ENCODE data around the gene NSUN7.

Gene NSUN7

GRCh38 chr4:40749717-40750460, at the start of gene NSUN7:
Gene NSUN7, plus strand, starts transcription at chr4:40749955. Its CDS starts 739 bp downstream, at chr4:40750694.
- Histone ChIP-seq H3K27me3 (ENCODE audit: insufficient read depth, low read length, poor library complexity) (no peaks in the 10 kb centered on the region), H3K36me3 (ENCODE audit: insufficient read depth, low read length) (no peaks in the 10 kb centered on the region), H3K9me3 (ENCODE audit: insufficient read depth, low read length, severe bottlenecking) (no peaks in the 10 kb centered on the region), H3K27ac (ENCODE audit: low read length) (no peak within 1 kb of the TSS), H3K4me1 (ENCODE audit: insufficient read depth, low read length) (no peaks in the 10 kb centered on the region), H2AFZ (ENCODE audit: low read depth, low read length) (no peak within 1 kb of the TSS), H4K20me1 (ENCODE audit: insufficient read depth, low read length) (no peaks in the 10 kb centered on the region), H3K9ac (ENCODE audit: low read depth, low read length) (no peak within 1 kb of the TSS), H3K4me3 (ENCODE audit: low read depth in 1 of 2, low read length in 2 of 2) (no peak within 1 kb of the TSS), H3K4me2 (ENCODE audit: insufficient read depth, low read length) (no peak within 1 kb of the TSS), H3K79me2 (ENCODE audit: insufficient read depth, low read length) (no peaks in the 10 kb centered on the region)
- DNase-seq (no peak), ATAC-seq (ENCODE audit: insufficient read depth, low read depth) (no peak)
- no peak for TF ChIP-seq CTCF (IDR thresholded peaks at IDR 0.05; ENCODE audit: borderline replicate concordance, extremely low read depth, low read length, poor library complexity, severe bottlenecking)
- TF ChIP-seq EZH2 (IDR thresholded peaks at IDR 0.05; ENCODE audit: borderline replicate concordance, low read depth, low read length, severe bottlenecking) = no peak

- no peak overlapping the region for H3K4me3 ChIP-seq (ENCODE audit: low read depth in 1 of 2, low read length in 2 of 2)
- H3K4me2 ChIP-seq (ENCODE audit: insufficient read depth, low read length) = no peak overlapping the region
- ATAC-seq (ENCODE audit: insufficient read depth, low read depth) = no peak
- H3K27me3 ChIP-seq (ENCODE audit: insufficient read depth, low read length, poor library complexity) = peaks cover 3% of the 10 kb centered on the region
- H3K9me3 ChIP-seq (ENCODE audit: insufficient read depth, low read length, severe bottlenecking) = no peaks in the 10 kb centered on the region
- H3K4me1 ChIP-seq (ENCODE audit: insufficient read depth, low read length) = no peaks in the 10 kb centered on the region
- no peaks in the 10 kb centered on the region for H4K20me1 ChIP-seq (ENCODE audit: insufficient read depth, low read length)
- no peak for TF ChIP-seq CTCF (IDR thresholded peaks at IDR 0.05; ENCODE audit: borderline replicate concordance, extremely low read depth, low read length, poor library complexity, severe bottlenecking)
- H3K27ac ChIP-seq (ENCODE audit: low read length) = no peak overlapping the region
- H2AFZ ChIP-seq (ENCODE audit: low read depth, low read length) = no peak overlapping the region
- no peak overlapping the region for H3K9ac ChIP-seq (ENCODE audit: low read depth, low read length)
- no peak for DNase-seq
- no peaks in the 10 kb centered on the region for H3K79me2 ChIP-seq (ENCODE audit: insufficient read depth, low read length)
- no peaks in the 10 kb centered on the region for H3K36me3 ChIP-seq (ENCODE audit: insufficient read depth, low read length)
Measured at GRCh38 chr4:40702137-40702799, 47.5 kb upstream of the NSUN7 start.

GRCh38 chr4:40702800-40703151, 47.0 kb upstream of the NSUN7 start:
- TF ChIP-seq EZH2 (IDR thresholded peaks at IDR 0.05; ENCODE audit: borderline replicate concordance, low read depth, low read length, severe bottlenecking) (no peak), CTCF (IDR thresholded peaks at IDR 0.05; ENCODE audit: borderline replicate concordance, extremely low read depth, low read length, poor library complexity, severe bottlenecking) (no peak)
- no peaks in the 10 kb centered on the region for H4K20me1 ChIP-seq (ENCODE audit: insufficient read depth, low read length)
- no peak overlapping the region for H3K9ac ChIP-seq (ENCODE audit: low read depth, low read length)
- H3K4me2 ChIP-seq (ENCODE audit: insufficient read depth, low read length) = no peak overlapping the region
- no peak overlapping the region for H3K27ac ChIP-seq (ENCODE audit: low read length)
- DNase-seq (no peak), ATAC-seq (ENCODE audit: insufficient read depth, low read depth) (no peak)
- H3K4me1 ChIP-seq (ENCODE audit: insufficient read depth, low read length) = no peaks in the 10 kb centered on the region
- peaks cover 3% of the 10 kb centered on the region for H3K27me3 ChIP-seq (ENCODE audit: insufficient read depth, low read length, poor library complexity)
- no peaks in the 10 kb centered on the region for H3K79me2 ChIP-seq (ENCODE audit: insufficient read depth, low read length)
- H3K36me3 ChIP-seq (ENCODE audit: insufficient read depth, low read length) = no peaks in the 10 kb centered on the region
- H2AFZ ChIP-seq (ENCODE audit: low read depth, low read length) = no peak overlapping the region
- H3K9me3 ChIP-seq (ENCODE audit: insufficient read depth, low read length, severe bottlenecking) = no peaks in the 10 kb centered on the region
- no peak overlapping the region for H3K4me3 ChIP-seq (ENCODE audit: low read depth in 1 of 2, low read length in 2 of 2)
